Hematopoietic multipotent progenitor cell treated with erythropoietin and hydrocortisone succinate and interleukin-3 and kit ligand, for 4 days (in vitro differentiated cells): ENCODE measurements around the gene HSD17B12.
A peak's percentile ranks its signal among the peaks of the same experiment; 100 is the strongest.

Experiments used
- DNase-seq: peaks from one replicate; pipeline ENCODE4 v3.0.0-alpha.2; 2015

Gene HSD17B12

DNA sequence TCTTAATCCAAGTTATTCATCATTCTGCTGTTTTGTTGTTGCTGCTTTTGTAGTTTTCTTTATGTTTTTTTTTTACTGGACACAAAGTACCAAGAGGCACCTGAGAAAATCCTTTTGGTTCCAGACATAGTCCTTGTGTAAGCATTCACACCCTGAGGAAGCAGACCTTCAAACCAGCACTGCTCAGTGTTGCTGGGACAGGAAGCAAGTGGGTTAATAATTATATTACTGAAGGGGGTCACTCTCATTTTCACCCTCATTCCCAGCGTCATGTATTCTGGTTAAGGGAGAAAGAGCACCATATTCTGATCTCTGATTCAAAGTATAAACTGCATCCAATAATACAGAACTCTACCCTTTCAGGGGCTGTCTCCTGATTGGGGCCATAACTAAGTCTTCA is 194.2 kb downstream of the HSD17B12 start:
- DNase-seq: no peak

DNA sequence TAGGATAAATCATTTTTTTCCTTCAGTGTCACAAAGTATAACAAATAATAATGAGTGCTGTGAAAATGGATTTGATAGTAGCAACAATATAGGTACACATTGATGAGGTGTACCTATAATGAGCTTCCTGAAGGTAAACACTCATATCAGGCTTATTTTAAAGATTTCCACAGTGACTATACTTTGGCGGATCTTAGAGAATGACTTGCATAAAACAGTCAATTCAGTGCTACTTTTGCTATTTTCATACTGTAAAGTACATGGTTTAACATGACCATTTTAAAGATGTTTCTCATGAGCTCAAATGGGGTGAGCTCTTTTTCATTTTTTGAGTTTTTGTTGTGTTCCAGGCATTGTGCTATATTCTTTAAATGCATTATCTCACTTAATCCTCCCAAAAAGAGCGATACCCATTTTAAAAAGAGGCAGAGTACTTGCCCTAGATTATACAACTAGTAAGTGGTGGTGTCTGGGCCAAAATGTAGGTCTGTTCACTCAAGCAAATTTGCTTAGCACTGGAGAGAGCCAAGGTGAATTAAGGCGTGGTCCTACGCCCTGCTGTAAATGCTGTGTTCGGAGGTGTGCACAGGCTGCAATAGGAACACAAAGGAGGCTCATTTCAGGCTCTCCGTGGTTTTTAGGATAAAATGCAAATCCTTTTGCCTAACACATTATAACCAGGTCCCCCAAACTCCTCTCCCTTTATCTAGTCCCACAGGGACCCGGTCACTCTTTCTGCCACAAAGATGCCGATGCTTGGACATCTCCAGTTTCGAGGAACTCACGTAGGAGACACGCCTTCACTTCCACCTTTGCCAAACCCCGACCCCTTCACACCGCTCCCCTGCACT is 199.5 kb downstream of the HSD17B12 start:
- peak; percentile 12 for DNase-seq

DNA sequence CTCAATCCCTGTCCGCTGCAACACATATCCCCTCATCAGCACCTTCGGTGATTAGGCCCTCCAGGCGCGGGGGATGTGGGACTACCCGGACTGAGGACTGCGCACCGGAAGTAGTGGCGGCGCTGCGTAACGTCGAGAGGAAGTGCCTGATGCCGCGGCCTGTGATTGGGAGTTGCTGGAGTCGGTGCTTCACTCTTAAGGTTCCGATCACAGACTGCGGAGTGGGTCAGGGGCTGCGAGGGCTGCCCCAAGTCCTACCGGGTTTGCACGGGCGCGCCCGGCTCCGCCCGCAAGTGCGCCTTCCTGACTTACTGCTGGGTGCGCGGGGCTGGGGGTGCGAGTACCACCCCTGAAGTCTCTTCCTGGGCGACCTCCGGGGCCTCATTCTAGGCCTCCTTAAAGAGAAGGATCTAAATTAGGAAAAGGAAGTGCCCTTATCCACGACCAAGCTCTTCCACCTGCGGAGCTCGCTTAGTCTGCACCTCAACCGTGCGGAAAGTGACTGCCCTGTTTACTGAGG is 200.2 kb downstream of the HSD17B12 start, which contains the start of gene ALKBH3:
ALKBH3 (plus strand) TSS at position 192 of the 520 bp plus-strand sequence. CDS start 1,822 bp downstream, outside the sequence.
- peak; percentile 98 for DNase-seq

DNA sequence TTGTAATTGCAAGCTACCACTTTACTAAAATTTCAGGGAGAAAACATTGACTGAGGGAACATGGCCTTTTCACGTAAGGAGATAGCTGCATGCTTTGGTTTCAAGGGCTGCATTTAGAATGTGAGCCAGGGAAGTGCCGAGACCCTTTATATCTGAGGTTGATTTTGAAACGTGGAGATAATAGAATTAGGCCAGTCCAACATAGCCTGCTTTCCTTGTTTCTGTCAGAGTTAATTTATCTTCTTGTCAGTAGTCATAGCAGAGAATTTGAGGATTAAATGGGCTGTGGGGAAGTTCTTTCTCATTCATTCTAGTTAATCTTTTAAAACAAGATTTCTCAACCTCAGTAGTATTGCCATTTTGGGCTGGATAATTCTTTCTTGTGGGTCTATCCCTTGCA is 212.3 kb downstream of the HSD17B12 start:
- DNase-seq: no peak

DNA sequence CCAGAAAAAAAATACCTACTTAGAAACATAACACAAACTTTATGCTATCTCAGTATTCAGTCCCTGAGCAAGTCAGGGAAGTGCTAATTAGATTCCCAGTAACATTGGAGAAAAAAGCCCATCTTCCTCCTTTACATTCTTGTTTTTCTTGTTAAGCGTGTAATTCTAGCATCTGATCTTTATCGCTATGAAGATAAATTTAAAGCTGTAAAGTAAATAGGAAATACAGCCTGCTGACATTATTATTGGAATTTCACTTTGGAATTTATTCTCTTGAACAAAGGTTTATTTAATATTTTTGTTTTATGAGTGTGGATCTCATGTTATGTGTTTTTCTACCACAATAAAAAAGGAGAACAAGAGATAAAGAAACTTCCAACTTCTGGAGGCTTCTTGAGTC is 214.0 kb downstream of the HSD17B12 start:
- no peak for DNase-seq

DNA sequence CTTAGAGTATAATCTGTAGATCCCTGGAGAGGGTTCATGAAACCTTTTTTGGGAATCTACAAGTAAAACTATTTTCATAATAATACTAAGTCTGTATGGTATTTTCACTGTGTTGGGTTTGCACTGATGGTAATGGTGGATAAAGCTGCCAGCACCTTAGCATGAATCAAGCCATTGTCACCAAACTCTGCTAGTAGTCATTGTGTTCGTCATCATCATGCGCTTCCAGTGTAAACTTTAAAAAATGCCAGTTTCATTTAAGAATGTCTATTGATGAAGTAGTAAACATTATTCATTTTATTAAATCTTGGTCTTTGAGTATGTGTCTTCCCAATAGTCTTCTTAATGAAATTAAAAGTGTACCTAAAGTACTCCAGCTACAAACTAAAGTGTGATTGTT is 215.1 kb downstream of the HSD17B12 start:
- no peak for DNase-seq

DNA sequence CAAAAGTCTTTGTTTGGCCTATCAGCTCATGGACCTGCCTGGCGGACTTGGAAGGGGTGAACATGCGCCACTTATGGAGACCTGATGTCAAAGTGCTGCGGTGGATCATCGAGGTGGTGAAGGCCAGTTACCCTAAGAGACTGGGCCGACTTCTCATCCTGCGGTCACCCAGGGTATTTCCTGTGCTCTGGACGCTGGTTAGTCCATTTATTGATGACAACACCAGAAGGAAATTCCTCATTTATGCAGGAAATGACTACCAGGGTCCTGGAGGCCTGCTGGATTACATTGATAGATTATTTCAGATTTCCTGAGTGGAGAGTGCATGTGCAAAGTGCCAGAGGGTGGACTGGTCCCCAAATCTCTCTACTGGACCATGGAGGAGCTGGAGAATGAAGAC is 218.0 kb downstream of the HSD17B12 start:
- DNase-seq: no peak

DNA sequence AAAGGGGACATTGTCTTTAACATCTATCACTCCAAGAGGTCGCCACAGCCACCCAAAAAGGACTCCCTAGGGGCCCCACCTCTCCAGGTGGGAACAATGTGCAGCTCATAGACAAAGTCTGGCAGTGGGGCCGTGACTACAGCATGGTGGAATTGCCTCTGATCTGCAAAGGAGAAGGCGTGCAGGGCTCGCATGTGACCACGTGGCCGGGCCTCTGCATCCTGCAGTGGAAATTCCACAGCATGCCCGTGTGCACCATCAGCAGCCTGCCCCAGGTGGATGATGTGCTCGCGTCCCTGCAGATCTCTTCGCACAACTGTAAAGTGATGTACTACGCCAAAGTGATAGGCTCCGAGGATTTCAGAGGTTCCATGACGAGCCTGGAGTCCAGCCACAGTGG is 218.6 kb downstream of the HSD17B12 start:
- DNase-seq: no peak

DNA sequence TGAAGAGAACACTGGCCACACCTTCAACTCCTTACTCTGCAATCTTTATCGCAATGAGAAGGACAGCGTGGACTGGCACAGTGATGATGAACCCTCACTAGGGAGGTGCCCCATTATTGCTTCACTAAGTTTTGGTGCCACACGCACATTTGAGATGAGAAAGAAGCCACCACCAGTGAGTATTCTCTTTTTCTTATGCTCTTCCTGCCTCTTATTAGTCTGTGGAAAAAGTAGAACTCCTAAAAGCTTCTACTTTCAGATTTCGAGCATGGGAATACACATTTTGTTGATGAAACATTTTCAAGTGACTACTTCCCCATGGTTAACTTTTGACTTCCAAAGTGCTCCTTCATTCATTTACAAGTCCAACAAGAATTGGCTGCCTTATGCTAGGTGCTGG is 221.0 kb downstream of the HSD17B12 start:
- DNase-seq: no peak

DNA sequence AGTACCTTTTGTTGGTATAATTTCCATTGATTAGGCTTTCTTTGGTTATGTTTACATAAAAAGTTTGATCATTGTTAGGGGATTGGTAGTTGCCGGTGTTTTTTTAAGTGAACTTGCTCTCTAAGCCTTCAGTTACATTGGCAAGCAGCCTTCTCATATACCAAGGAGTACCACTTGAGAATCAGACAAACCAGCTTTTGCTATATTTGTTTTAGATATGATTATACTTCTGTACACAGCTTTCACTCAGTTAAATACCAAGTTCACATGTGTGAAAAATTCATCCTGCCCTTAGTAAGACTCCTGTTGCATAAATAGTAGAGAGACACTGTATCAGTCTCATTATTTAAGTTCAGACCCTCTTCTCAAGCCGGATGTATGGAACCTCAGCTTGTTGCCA is 222.5 kb downstream of the HSD17B12 start:
- DNase-seq: no peak

DNA sequence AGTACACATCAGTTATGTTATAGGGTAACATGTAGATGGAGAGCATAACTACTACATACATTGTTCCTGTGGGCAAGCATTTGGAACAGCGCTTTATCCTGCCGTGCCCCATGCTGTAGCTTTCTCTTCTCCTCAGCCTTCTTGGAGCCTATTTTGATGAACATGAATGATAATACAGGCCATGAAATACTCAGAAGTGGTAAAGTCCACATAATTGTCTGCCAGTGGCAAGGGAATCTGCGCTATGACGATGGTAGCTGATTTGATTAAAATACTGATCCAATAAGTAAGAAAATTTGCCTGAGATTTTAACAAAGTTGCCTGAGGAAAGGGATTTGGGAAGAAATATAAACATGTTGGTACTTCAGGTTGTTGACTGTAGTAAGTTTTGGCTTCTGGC is 223.4 kb downstream of the HSD17B12 start:
- DNase-seq: no peak

DNA sequence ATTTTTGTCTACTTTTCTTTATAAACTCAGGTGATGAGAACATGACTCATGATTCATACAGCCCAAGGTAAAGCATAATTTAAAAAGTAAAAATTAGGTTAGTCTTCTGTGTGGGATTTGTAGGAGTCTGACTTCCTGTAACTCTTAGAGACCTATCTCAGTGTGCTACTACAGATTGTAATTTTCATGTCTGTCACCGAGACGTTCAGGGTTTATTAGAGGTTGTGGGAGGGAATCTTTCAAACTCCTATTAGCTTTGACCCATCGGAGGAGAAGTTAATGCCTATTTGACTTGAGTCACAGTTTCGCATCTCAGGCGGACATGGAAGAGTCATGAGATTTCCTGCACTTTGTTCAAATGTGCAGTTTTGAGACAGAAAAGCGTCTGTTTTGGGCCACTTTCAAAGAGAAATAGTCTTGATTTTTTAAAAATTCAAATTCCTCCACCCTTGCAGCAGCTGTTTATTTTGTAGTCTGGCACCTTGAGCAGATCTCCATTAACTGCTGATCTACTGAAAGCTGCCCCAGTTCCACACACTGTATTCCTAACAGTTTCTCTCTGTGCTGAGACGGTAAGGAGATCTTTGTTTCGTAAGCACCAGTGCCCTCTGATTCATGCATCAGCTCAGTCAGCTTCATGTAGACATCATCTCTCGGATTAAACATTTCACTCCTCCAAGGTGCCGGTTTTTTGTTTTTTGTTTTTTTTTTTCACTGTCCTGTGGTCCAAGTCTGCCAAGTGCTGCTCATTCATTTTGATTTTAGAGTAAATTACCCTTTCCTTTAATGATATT is 224.4 kb downstream of the HSD17B12 start:
- DNase-seq: no peak

DNA sequence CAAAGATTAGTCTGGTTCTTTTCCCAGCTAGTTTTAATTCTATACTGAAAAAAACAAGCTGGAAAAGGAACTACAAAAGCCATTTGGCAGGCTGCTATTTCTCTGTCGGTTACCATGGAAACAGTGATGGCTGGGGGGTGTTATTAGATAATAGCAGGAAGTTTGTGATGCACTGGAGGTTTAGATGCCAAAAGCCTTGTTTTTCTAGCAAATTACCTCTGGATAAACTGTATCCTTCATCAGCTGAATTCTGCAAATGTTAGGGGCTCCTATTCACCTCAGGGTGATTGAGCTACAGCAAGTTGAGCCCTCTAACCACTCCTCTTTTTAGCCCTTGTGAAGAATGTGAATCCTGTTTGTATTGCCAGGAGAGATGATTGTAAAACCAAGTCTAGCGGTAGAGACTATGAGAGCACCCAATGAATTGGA is 225.3 kb downstream of the HSD17B12 start:
- peak; percentile 40 for DNase-seq
